ENCODE results near the gene CA7.

DNA sequence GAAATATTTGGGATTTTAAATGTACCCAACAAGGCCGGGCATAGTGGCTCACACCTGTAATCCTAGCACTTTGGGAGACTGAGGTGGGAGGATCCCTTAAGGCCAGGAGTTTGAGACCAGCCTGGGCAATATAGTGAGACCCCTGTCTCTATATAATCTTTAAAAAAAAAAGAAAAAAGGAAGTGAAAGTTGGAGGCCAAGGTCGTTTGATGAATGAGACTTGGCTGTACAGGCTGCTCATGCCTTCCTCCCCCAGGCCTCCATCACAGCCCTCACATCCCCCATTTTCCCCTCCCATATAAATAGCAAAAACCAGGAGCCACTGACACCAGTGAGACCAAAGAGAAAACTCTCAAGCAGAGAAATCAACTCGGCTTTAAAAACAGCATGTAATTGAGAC is 3.3 kb upstream of the CA7 start:
- no peak for TF ChIP-seq CTCF (IDR thresholded peaks at IDR 0.05 in 8 of 11, conservative IDR thresholded peaks at IDR 0.05 in 3 of 11)
- TF ChIP-seq POLR2A (IDR thresholded peaks at IDR 0.05), result no peak
- no peak for TF ChIP-seq POLR2AphosphoS5 (IDR thresholded peaks at IDR 0.05)
